HEK293 (cell line): ENCODE measurements around the gene GAREM1.
A peak's percentile ranks its signal among the peaks of the same experiment; 100 is the strongest.

ENCODE experiments used
- BCL11A ChIP-seq: fragments of 450-650 bp; formaldehyde crosslinking; IDR thresholded peaks from 2 replicates; pipeline ENCODE4 v1.5.1; 2016; ENCODE audit warnings: low read depth, missing biosample characterization, missing genetic modification characterization
- IKZF3 ChIP-seq: fragments of 450-650 bp; IDR thresholded peaks from 2 replicates; pipeline ENCODE4 v1.5.0; 2018; ENCODE audit warnings: missing biosample characterization, mild to moderate bottlenecking, missing genetic modification characterization, moderate library complexity
- KLF10 ChIP-seq: fragments of 450-650 bp; IDR thresholded peaks from 2 replicates; pipeline ENCODE4 v1.5.1; 2018; ENCODE audit warnings: missing biosample characterization, mild to moderate bottlenecking, missing genetic modification characterization
- OSR2 ChIP-seq: fragments of 450-650 bp; formaldehyde crosslinking; IDR thresholded peaks from 2 replicates; pipeline ENCODE4 v1.5.1; 2016; ENCODE audit warnings: missing biosample characterization, missing genetic modification characterization
- RBAK ChIP-seq: fragments of 450-650 bp; formaldehyde crosslinking; IDR thresholded peaks from 2 replicates; pipeline ENCODE4 v1.5.1; 2016; ENCODE audit warnings: missing biosample characterization, missing genetic modification characterization
- SETDB1 ChIP-seq: IDR thresholded peaks from one replicate; pipeline ENCODE4 v1.6.1; 2017; ENCODE audit warnings: mild to moderate bottlenecking, low read length, moderate library complexity, mixed read lengths; ENCODE audit not compliant: insufficient read length
- TCF7L2 ChIP-seq: IDR thresholded peaks from 2 replicates; pipeline ENCODE4 v1.6.1; 2011; ENCODE audit warnings: low read depth, mild to moderate bottlenecking, inconsistent platforms, low read length, moderate library complexity, borderline replicate concordance
- TRIM28 ChIP-seq: IDR thresholded peaks from 2 replicates; pipeline ENCODE4 v1.6.1; 2011; ENCODE audit warnings: low read length, control low read depth, borderline replicate concordance
- ZBTB17 ChIP-seq: fragments of 450-650 bp; formaldehyde crosslinking; IDR thresholded peaks from 2 replicates; pipeline ENCODE4 v1.5.1; 2016; ENCODE audit warnings: missing biosample characterization, missing genetic modification characterization
- ZEB2 ChIP-seq: fragments of 450-650 bp; formaldehyde crosslinking; IDR thresholded peaks from 2 replicates; pipeline ENCODE4 v1.5.1; 2016; ENCODE audit warnings: missing biosample characterization, missing genetic modification characterization
- ZNF112 ChIP-seq: fragments of 450-650 bp; formaldehyde crosslinking; IDR thresholded peaks from 2 replicates; pipeline ENCODE4 v1.5.0; 2017; ENCODE audit warnings: missing biosample characterization, missing genetic modification characterization
- ZNF132 ChIP-seq: fragments of 450-650 bp; formaldehyde crosslinking; IDR thresholded peaks from 2 replicates; pipeline ENCODE4 v1.5.1; 2017; ENCODE audit warnings: missing biosample characterization, missing genetic modification characterization, borderline replicate concordance
- ZNF133 ChIP-seq: fragments of 450-650 bp; formaldehyde crosslinking; IDR thresholded peaks from 2 replicates; pipeline ENCODE4 v1.5.1; 2016; ENCODE audit warnings: missing biosample characterization, missing genetic modification characterization
- ZNF184 ChIP-seq: fragments of 450-650 bp; IDR thresholded peaks from 2 replicates; pipeline ENCODE4 v1.5.1; 2018; ENCODE audit warnings: missing biosample characterization, mild to moderate bottlenecking, missing genetic modification characterization
- ZNF335 ChIP-seq: fragments of 450-650 bp; formaldehyde crosslinking; conservative IDR thresholded peaks from 2 replicates; pipeline ENCODE4 v1.5.1; 2016; ENCODE audit warnings: missing biosample characterization, missing genetic modification characterization
- ZNF501 ChIP-seq: fragments of 450-650 bp; formaldehyde crosslinking; IDR thresholded peaks from 2 replicates; pipeline ENCODE4 v1.5.1; 2016; ENCODE audit warnings: missing biosample characterization, missing genetic modification characterization
- ZNF580 ChIP-seq: fragments of 450-650 bp; formaldehyde crosslinking; IDR thresholded peaks from 2 replicates; pipeline ENCODE4 v1.5.1; 2016; ENCODE audit warnings: missing biosample characterization, missing genetic modification characterization
- ZNF629 ChIP-seq: fragments of 450-650 bp; formaldehyde crosslinking; IDR thresholded peaks from 2 replicates; pipeline ENCODE4 v1.5.1; 2017; ENCODE audit warnings: missing biosample characterization, missing genetic modification characterization
- ZNF843 ChIP-seq: fragments of 450-650 bp; formaldehyde crosslinking; IDR thresholded peaks from 2 replicates; pipeline ENCODE4 v1.5.1; 2016; ENCODE audit warnings: missing biosample characterization, missing genetic modification characterization
- ZSCAN30 ChIP-seq: fragments of 450-650 bp; IDR thresholded peaks from 2 replicates; pipeline ENCODE4 v1.5.1; 2018; ENCODE audit warnings: missing biosample characterization, mild to moderate bottlenecking, missing genetic modification characterization, moderate library complexity
- ZXDB ChIP-seq: fragments of 450-650 bp; formaldehyde crosslinking; IDR thresholded peaks from 2 replicates; pipeline ENCODE4 v1.5.1; 2016; ENCODE audit warnings: missing biosample characterization, missing genetic modification characterization
- TF ChIP-seq, protein P1 (sequence below): fragments of 450-650 bp; formaldehyde crosslinking; conservative IDR thresholded peaks from 2 replicates; pipeline ENCODE4 v1.5.1; 2016; ENCODE audit warnings: low read depth, missing biosample characterization, missing genetic modification characterization
- TF ChIP-seq, protein P2 (sequence below): fragments of 450-650 bp; formaldehyde crosslinking; IDR thresholded peaks from 2 replicates; pipeline ENCODE4 v1.5.1; 2016; ENCODE audit warnings: missing biosample characterization, missing genetic modification characterization, low read depth
- TF ChIP-seq, protein P3 (sequence below): fragments of 450-650 bp; formaldehyde crosslinking; IDR thresholded peaks from 2 replicates; pipeline ENCODE4 v1.5.1; 2017; ENCODE audit warnings: missing biosample characterization, missing genetic modification characterization

The GAREM1 gene

DNA sequence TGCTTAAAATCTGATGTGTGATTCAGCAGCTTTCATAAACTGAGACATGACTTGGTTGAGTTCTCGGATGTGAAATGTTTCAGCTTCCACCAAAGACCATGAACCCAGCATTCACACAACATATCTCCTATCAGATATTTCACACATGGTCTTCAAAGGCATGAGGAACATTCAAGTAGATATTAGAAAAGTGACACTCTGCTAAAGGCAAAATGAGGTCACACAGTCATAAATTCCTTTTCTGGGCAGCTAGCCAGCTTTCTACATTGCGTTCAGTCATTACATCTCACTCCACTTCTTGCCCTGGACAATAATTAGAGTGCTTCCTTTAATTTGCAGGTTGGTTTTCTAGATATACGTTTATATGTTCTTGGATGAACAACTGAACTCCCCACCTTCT, 96.7 kb downstream of the GAREM1 start (continued):
- TF ChIP-seq KLF10 (tag by site-specific recombination) (0 out of 2 replicates have a peak, but pooled peaks have one; percentile 31), ZNF629 (tag by site-specific recombination) (peak; percentile 74), ZNF843 (tag by site-specific recombination) (peak; percentile 56; the same call in 1 of the 2 replicates), ZXDB (peak; percentile 70), ZEB2 (tag by site-specific recombination) (0 out of 2 replicates have a peak, but pooled peaks have one; percentile 43), BCL11A (tag by site-specific recombination) (no peak), ZNF112 (tag by site-specific recombination) (no peak), ZSCAN30 (tag by site-specific recombination) (no peak), ZNF184 (tag by site-specific recombination) (0 out of 2 replicates have a peak, but pooled peaks have one; percentile 35), ZBTB17 (tag by site-specific recombination) (peak; percentile 70), OSR2 (tag by site-specific recombination) (no peak), TRIM28 (peak; percentile 98), SETDB1 (peak; percentile 62), ZNF501 (tag by site-specific recombination) (peak; percentile 53; the same call in 1 of the 2 replicates), ZNF133 (tag by site-specific recombination) (no peak), RBAK (tag by site-specific recombination) (no peak), IKZF3 (tag by site-specific recombination) (peak; percentile 64; the same call in 1 of the 2 replicates), ZNF335 (tag by site-specific recombination) (0 out of 2 replicates have a peak, but pooled peaks have one; percentile 26), TCF7L2 (peak; percentile 85), ZNF132 (tag by site-specific recombination) (no peak), ZNF580 (0 out of 2 replicates have a peak, but pooled peaks have one; percentile 29)
- TF ChIP-seq, protein P1, sequence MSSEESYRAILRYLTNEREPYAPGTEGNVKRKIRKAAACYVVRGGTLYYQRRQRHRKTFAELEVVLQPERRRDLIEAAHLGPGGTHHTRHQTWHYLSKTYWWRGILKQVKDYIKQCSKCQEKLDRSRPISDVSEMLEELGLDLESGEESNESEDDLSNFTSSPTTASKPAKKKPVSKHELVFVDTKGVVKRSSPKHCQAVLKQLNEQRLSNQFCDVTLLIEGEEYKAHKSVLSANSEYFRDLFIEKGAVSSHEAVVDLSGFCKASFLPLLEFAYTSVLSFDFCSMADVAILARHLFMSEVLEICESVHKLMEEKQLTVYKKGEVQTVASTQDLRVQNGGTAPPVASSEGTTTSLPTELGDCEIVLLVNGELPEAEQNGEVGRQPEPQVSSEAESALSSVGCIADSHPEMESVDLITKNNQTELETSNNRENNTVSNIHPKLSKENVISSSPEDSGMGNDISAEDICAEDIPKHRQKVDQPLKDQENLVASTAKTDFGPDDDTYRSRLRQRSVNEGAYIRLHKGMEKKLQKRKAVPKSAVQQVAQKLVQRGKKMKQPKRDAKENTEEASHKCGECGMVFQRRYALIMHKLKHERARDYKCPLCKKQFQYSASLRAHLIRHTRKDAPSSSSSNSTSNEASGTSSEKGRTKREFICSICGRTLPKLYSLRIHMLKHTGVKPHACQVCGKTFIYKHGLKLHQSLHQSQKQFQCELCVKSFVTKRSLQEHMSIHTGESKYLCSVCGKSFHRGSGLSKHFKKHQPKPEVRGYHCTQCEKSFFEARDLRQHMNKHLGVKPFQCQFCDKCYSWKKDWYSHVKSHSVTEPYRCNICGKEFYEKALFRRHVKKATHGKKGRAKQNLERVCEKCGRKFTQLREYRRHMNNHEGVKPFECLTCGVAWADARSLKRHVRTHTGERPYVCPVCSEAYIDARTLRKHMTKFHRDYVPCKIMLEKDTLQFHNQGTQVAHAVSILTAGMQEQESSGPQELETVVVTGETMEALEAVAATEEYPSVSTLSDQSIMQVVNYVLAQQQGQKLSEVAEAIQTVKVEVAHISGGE (tag by site-specific recombination), result no peak
- TF ChIP-seq, protein P2, sequence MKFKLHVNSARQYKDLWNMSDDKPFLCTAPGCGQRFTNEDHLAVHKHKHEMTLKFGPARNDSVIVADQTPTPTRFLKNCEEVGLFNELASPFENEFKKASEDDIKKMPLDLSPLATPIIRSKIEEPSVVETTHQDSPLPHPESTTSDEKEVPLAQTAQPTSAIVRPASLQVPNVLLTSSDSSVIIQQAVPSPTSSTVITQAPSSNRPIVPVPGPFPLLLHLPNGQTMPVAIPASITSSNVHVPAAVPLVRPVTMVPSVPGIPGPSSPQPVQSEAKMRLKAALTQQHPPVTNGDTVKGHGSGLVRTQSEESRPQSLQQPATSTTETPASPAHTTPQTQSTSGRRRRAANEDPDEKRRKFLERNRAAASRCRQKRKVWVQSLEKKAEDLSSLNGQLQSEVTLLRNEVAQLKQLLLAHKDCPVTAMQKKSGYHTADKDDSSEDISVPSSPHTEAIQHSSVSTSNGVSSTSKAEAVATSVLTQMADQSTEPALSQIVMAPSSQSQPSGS (tag by site-specific recombination), result peak; percentile 59; the same call in 1 of the 2 replicates
- TF ChIP-seq, protein P3, sequence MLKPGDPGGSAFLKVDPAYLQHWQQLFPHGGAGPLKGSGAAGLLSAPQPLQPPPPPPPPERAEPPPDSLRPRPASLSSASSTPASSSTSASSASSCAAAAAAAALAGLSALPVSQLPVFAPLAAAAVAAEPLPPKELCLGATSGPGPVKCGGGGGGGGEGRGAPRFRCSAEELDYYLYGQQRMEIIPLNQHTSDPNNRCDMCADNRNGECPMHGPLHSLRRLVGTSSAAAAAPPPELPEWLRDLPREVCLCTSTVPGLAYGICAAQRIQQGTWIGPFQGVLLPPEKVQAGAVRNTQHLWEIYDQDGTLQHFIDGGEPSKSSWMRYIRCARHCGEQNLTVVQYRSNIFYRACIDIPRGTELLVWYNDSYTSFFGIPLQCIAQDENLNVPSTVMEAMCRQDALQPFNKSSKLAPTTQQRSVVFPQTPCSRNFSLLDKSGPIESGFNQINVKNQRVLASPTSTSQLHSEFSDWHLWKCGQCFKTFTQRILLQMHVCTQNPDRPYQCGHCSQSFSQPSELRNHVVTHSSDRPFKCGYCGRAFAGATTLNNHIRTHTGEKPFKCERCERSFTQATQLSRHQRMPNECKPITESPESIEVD (tag by site-specific recombination), result peak; percentile 55; the same call in 1 of the 2 replicates
- TF ChIP-seq, all 188 proteins: peak for 24
